GM18951 (cell line): ENCODE results near the gene DMRTB1.

ENCODE experiments used
- POLR2A ChIP-seq: IDR thresholded peaks from 4 replicates; pipeline ENCODE4 v1.6.1; 2011; ENCODE audit warnings: mild to moderate bottlenecking; ENCODE audit not compliant: insufficient read length, insufficient read depth; ENCODE audit errors: extremely low read depth
- in situ Hi-C: fragments of 300-500 bp; cut with MboI; formaldehyde crosslinking; loops from one replicate; pipeline ENCODE4 v1.12.0; 2022; ENCODE audit warnings: low sequenced_read_pairs, mixed read lengths, inconsistent platforms; ENCODE audit not compliant: unreplicated experiment

The DMRTB1 gene

DNA sequence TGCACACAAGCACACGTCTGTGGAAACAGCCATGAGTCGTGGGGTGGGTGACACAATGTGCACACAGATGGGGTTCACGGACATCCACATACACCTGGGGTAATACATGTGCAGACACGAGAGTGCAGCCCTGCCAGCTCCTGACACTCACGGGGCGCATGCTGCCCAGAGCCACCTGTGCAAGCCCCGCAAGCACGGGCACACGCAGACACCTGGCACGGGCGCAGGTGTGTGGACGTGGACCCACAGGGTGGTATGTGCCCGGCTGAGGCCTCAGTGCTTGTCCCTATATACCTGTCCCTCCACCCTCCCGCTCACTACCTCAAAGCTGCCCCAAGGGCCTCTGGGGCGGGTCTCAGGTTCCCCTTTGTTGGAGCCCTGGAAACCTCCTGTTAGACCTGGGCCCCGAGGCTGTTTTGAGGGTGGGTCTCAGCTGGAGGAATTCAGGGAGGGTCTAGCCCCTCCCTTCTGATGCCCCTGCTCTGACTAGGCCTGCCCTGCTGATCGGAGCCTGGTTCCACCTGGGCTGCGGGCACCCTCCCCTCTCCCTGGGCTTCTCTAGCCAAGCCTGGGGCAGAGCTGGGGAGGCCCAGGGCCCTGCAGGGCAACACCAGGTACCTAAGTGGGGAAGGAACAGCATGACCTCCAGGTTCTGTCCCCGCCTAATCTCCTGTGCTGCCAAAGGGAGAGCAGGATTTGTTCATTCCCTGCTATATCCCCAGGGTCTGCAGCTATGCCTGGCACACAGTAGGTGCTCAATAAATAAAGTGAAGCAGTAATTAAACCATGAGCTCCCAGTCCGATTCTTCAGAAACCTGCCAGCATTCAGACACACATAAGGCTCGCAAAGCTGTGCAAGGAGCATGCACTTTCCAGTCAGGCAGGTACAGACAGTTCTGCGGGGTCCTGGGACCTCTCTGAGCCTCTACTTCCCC lies 49.1 kb downstream of the DMRTB1 start:
- in situ Hi-C loops = no loop called here
- no peak for TF ChIP-seq POLR2A

DNA sequence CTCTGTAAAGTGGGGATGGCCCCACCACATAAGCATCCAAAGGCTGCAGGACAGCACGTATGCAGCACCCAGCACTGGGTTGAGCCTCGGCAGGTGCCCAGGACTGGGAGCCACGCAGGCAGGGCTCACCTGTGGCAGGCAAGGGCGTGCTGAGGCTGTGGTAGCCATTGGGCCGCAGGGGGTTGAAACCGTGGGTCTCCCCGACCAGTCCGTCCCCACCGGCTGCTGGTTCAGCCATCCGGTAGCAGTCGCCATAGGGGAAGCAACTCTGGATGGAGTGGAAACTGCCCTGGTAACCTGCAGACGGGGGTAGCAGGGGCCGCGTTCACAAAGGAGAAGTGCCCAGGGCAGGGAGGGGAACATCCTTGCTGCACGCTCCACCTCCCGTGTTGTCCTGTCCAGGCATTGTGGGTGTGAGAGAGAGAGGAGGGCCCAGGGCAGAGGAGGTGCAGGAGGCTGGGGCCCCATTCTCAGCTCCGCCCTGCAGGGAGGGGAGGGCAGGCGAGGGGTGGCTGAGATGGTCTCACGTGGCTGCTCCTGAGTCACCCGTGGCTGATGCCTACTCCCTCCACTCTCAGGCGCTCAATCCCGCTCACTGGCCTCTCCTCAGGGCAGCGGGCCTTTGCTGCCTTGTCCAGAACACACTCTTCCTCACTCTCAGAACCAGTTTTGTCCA lies 49.9 kb downstream of the DMRTB1 start:
- TF ChIP-seq POLR2A = no peak
- in situ Hi-C loops = no loop called here

DNA sequence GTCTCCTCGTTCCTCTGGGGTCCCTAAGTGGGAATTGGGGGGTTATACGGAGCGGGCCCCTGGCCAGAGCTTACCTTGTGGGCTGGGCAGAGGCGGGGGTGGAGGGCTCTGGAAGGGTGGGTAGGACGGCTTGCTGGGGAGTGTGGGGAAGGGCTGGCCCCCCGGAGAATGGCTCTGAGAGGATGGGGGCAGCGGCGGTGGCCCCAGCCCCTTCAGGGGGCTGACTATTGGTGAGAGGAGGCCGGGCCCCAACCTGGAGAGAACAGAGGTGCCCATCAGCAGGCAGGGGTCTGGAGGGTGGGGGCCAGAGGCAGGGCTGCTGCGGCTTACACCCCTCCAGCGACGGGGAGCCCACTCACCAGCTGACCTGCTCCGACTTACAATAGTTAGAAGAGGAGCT lies 50.6 kb downstream of the DMRTB1 start:
- TF ChIP-seq POLR2A = no peak

DNA sequence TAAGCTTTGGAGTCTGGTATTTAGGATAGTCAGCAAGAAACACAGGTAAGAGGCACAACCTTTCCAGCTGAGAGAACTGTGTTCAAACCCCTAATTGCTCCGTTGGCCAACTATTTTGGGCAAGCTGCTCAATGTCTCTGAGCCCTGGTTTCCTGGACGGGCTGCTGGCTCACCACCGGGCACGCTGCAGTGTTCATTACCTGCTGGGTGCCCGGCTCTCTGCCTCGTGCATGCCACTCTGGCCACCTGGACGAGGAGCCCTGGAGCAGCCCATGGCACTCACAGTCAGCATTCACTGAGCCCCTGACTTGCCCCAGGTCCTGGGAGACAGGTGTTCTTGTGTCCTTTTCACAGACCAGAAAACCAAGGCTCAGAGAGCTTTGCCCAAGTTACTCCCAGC lies 51.0 kb downstream of the DMRTB1 start:
- TF ChIP-seq POLR2A = no peak
- in situ Hi-C loops = no loop called here

More for the DNA sequence above, 50.6 kb downstream of the DMRTB1 start:
- in situ Hi-C loops = no loop called here

DNA sequence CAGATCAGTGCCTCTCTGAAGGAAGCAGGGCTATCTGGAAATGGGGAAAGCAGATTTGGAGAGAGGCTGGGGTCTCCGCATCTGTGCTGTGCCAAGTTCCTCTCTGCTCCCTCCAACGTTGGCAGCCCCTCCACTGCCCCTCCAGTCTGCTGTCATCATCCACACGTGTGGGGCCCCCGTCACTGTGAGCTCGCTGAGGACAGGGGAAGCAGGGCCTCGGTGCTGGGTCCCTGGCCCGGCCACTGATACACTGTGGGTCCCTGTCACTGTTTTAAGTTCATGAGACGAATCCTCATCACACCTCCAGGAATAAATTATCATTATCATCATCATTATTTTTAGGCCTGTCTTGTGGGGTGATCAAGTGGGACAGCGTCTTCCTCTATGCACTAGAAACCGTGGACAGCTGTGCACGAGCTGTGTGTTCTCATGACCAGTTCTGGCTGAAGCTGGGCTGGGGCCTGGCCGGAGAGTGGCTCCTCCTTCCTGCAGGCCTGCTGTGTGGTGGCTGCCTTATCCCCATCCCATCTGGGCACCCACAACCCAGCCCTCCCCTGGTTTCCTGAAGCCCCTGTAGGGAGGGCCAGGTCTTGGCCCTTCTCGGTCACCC lies 52.2 kb downstream of the DMRTB1 start:
- in situ Hi-C loops = no loop called here
- no peak for TF ChIP-seq POLR2A

DNA sequence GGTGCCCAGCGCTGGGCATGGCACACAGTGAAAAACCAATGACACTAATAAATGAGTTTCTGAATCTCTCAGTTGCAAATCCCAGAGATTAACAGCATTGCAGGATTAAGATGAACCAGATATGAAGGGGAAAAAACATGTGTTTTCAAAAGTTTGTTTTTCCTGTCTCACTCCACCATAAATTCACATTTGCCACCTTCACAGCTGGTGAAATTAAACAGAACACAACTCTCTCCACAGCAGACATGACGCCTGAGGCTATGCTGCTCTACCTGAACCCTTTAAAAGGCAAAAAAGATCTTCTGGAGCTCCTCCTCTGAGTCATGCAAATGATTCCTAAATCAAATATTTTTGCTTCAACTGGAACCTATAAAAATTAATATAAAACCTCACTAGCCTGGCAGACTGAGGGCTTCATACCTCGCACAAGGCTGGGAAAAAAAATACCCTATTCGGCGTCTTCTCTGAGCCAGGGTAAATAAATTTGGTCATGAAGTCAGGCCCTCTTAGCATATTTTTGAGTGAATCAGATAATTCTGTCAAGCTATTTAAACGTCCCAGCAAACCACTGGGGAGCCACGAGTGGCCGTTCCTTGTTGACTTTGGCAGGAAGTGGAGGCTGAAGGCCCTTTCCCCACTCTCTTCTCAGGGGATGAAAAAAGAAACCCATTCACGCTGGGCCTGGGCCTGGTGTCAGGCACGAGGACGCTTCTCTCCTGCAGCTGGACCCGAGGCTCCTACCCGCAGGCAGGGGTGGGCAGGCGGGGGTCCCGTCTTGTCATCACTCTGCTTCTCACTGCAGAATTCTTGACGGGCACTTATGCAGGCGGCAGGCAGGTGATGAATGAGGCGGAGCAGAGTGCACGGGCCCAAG lies 53.0 kb downstream of the DMRTB1 start:
- in situ Hi-C loops = no loop called here
- no peak for TF ChIP-seq POLR2A

DNA sequence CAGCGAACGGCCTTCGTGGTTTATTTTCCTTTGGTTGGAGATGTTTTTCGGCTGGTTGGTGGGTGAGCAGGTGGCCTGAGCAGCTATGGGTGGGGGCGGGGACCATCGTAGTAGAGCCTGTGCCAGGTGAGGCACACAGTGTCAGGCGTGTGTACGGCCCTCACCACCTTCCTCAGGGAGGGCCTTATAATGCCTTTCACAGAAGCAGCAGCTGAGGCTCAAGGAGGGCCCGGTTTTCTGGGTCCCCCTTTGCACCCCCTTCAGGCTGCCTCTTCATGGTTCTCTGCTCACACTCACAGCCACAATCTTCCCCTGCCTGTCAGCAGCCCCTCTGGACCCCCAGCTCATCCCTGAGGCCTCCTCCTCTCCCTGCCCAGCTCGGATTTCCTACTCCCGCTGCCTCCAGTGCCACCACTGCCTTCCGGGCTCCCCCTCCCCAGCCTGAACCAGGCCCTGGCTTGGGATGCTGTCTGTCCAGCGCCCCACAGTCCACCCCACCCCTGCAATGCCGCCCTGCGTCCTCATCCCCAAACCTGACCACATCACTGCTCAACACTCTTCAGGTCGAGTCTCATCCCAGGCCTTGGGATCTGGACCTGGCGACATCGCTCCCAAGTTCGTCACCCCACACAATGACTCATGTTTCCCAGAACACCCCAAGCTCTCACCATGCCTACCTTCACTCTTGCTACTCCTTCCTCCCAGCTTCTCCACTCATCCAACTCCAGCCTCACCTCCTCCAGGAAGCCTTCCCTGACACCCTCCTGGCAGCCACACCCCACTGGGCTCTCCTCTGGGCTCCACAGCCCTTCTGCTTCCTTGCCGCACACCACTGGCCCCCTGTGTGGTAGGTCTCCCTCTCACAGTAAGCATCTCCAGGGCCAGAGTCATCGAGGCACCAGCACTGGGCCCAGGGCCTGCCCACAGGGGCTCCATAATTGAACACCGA lies 53.9 kb downstream of the DMRTB1 start:
- no peak for TF ChIP-seq POLR2A
- in situ Hi-C loops = no loop called here

DNA sequence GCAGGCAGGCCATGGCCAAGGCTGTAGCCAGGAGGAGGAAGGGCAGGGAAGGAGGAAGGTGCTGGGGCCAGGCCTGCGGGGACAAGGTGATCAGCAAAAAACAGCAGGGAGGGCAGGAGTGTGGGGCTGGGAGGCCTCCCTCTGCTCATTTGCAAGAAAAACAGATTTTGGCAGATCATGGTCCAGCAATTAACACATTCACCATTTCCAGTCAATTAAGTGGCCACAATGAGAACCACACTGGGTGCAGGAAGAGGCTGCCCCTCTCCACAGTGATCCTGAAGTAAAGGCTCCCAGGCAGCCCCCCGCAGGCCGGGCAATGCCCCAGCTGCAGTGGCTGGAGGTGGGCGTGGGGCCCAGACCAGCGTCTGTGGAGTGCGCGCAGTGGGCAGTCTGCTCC lies 54.6 kb downstream of the DMRTB1 start:
- no peak for TF ChIP-seq POLR2A
- in situ Hi-C loops = no loop called here

DNA sequence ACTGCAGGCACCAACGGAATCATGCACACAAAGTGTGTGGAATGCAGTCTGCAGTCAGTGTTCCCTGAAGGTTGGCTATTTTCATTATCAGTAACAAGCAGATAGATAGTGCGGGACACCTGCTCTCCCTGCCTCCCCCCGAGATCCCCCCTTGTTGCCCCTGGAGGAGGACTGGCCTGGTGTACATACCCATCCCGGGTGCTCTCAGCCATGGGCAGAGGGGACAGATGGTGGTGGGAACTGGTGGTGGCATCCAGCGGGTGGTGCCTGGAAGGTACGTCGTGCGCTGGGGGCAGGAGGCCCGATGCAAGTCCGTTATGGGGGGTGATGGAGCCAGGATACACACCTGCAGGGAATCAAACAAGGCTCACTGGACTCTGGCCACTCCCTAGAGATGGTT lies 55.2 kb downstream of the DMRTB1 start:
- in situ Hi-C loops = no loop called here
- TF ChIP-seq POLR2A = no peak

DNA sequence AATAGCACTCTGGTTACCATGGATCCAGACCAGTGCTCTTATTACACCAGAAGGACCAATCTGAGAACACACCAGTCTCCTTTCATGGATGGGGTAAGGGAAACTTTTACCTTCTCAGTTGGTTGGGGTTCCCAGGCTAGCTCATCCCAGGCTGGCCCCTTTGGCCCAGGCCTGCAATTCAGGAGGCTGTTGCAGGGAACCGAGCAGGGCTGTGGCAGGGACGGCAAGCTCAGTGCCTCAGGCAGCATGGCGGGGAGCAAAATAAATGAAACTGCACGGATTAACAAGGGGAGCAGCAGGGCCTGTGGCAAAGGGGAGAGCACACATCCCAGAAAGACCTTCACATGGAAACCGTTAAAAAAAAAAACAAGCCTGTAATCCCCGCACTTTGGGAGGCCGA lies 57.0 kb downstream of the DMRTB1 start:
- no peak for TF ChIP-seq POLR2A
- in situ Hi-C loops = no loop called here
